Measurements from ENCODE around the gene DISP2. TPM values are rescaled to one million over a fixed set of nuclear protein-coding genes. Genes with fewer than 3 reads are reported as not detected.
A peak's percentile ranks its signal among the peaks of the same experiment; 100 is the strongest.

Gene DISP2
- total and polyA plus RNA-seq, 2 of the 8 experiments (the other 6 are each of a cell fraction or from before 2014, with no cell fraction given), result 0.45 to 1.2 TPM

- Histone ChIP-seq H3K4me1 (replicated peaks in 1 of 4; ENCODE audit: control insufficient read depth in 3 of 4, insufficient read depth in 4 of 4, low read length in 3 of 4) (peaks cover 24 to 41% (median 31%) of the 10 kb centered on the region in 4 experiments), H3K4me2 (ENCODE audit: insufficient read depth in 1 of 2, low read depth in 2 of 2, low read length in 2 of 2) (no peak overlapping the region), H2AFZ (ENCODE audit: low read length) (no peak overlapping the region), H3K27me3 (replicated peaks in 1 of 4; ENCODE audit: control insufficient read depth in 3 of 4, extremely low read depth in 1 of 4, insufficient read depth in 3 of 4, low read length in 3 of 4) (no peaks in the 10 kb centered on the region), H2BK5ac (ENCODE audit: low read depth, low read length) (0 out of 2 replicates have a peak overlapping the region, but pooled peaks have one; percentile 36), H3K18ac (ENCODE audit: extremely low read depth, low read length) (no peak overlapping the region), H2BK12ac (ENCODE audit: low read depth, low read length) (no peak overlapping the region), H3K14ac (ENCODE audit: insufficient read length) (no peak overlapping the region), H3K4ac (replicated peaks; ENCODE audit: insufficient read length, low read depth, low read length) (no peak overlapping the region), H2BK20ac (ENCODE audit: low read length) (no peak overlapping the region), H4K91ac (replicated peaks; ENCODE audit: insufficient read length, low read length) (no peak overlapping the region), H3K79me2 (ENCODE audit: control insufficient read depth in 1 of 2, insufficient read depth in 2 of 2, low read length in 2 of 2) (peaks cover 0 to under 1% of the 10 kb centered on the region in 2 experiments; a peak in 1 of 4 replicates), H3K4me3 (ENCODE audit: extremely low read depth in 1 of 4, insufficient read depth in 2 of 4, low read depth in 3 of 4, low read length in 4 of 4) (no peak overlapping the region), H2BK15ac (ENCODE audit: low read length) (no peak overlapping the region), H3K27ac (ENCODE audit: low read depth, low read length) (no peak overlapping the region), H3K9ac (replicated peaks in 1 of 4; ENCODE audit: extremely low read depth in 1 of 4, low read depth in 3 of 4, low read length in 3 of 4) (no peak overlapping the region), H2AK5ac (ENCODE audit: low read depth, low read length) (no peak overlapping the region), H2BK120ac (replicated peaks; ENCODE audit: low read depth, low read length) (no peak overlapping the region), H3K23ac (ENCODE audit: insufficient read length) (no peak overlapping the region), H3K36me3 (ENCODE audit: control insufficient read depth in 2 of 4, insufficient read depth in 4 of 4, low read length in 3 of 4) (peaks cover 0 to 7% (median 0%) of the 10 kb centered on the region in 4 experiments; a peak in 3 of 8 replicates), H4K8ac (ENCODE audit: extremely low read depth, insufficient read depth, low read length) (no peak overlapping the region), H4K5ac (ENCODE audit: insufficient read length, low read depth, low read length) (no peak overlapping the region), H3K56ac (replicated peaks; ENCODE audit: insufficient read length, low read depth, low read length) (no peak overlapping the region), H3K9me3 (ENCODE audit: insufficient read depth in 2 of 2, low read depth in 1 of 2, low read length in 1 of 2) (no peaks in the 10 kb centered on the region; a peak in 1 of 4 replicates), H4K20me1 (replicated peaks in 1 of 2; ENCODE audit: control insufficient read depth in 1 of 2, insufficient read depth in 2 of 2, low read length in 2 of 2) (no peaks in the 10 kb centered on the region), H3K23me2 (ENCODE audit: low read depth, low read length) (peaks cover 2% of the 10 kb centered on the region), H3K79me1 (ENCODE audit: low read depth, low read length) (no peaks in the 10 kb centered on the region)
- POLR2A ChIA-PET (ENCODE audit: partially characterized antibody), result interaction anchor here (0.8 to 0.9 kb wide), 2 partner anchors 10 to 99 kb away, joined by 3 read pairs; partner anchors contain the start of gene CCDC9B
- CTCF ChIA-PET (ENCODE audit: partially characterized antibody), result interaction anchor here (0.7 to 21.1 kb wide), 7 partner anchors 9 to 55 kb away, joined by 3 to 295 read pairs (median 15); partner anchors contain the start of gene PLCB2
- 75% methylated on average over 7 of the region's 7 CpGs; no CpG with 5 or more reads in 1 of the 2 experiments for WGBS, 2 experiments (ENCODE audit: extremely low coverage in 1 of 2, insufficient coverage in 1 of 2, insufficient read length in 1 of 2, insufficient replicate concordance in 2 of 2, low coverage in 1 of 2, low lambda C conversion rate in 2 of 2, missing lambda C conversion rate in 1 of 2)
- no peak for DNase-seq (ENCODE audit: low read depth in 1 of 2, low spot score in 2 of 2)
- no peak for FAIRE-seq
- TF ChIP-seq SAP30 (IDR thresholded peaks at IDR 0.05; ENCODE audit: insufficient read depth, insufficient replicate concordance, low read length), result no peak
- TF ChIP-seq TCF12 (IDR thresholded peaks at IDR 0.05; ENCODE audit: low read depth, low read length), result no peak
- no peak for TF ChIP-seq EP300 (IDR thresholded peaks at IDR 0.05; ENCODE audit: borderline replicate concordance in 1 of 2, low read depth in 2 of 2, low read length in 2 of 2)
- no peak for TF ChIP-seq BACH1 (IDR thresholded peaks at IDR 0.05; ENCODE audit: low read length)
- TF ChIP-seq RFX5 (IDR thresholded peaks at IDR 0.05; ENCODE audit: borderline replicate concordance, low read depth, low read length), result no peak
- TF ChIP-seq BCL11A (IDR thresholded peaks at IDR 0.05; ENCODE audit: low read depth in 2 of 2, low read length in 2 of 2), result no peak
- no peak for TF ChIP-seq HDAC6 (IDR thresholded peaks at IDR 0.05; ENCODE audit: low read depth, low read length)
- TF ChIP-seq SP2 (IDR thresholded peaks at IDR 0.05; ENCODE audit: low read length), result no peak
- TF ChIP-seq RBBP5 (IDR thresholded peaks at IDR 0.05; ENCODE audit: borderline replicate concordance, low read depth, low read length), result no peak
- no peak for TF ChIP-seq ASH2L (IDR thresholded peaks at IDR 0.05; ENCODE audit: low read length)
- no peak for TF ChIP-seq SIN3A (conservative IDR thresholded peaks at IDR 0.05 in 1 of 2, IDR thresholded peaks at IDR 0.05 in 1 of 2; ENCODE audit: low read depth in 1 of 2, low read length in 2 of 2)
- TF ChIP-seq PHF8 (conservative IDR thresholded peaks at IDR 0.05; ENCODE audit: low read depth, low read length), result no peak
- TF ChIP-seq CEBPB (IDR thresholded peaks at IDR 0.05; ENCODE audit: low read depth, low read length), result no peak
Observed at GRCh38 chr15:40331026-40331425, 27.0 kb upstream of the DISP2 start.

All from H1 (cell line).